Endodermal cell (in vitro differentiated cells): ENCODE results near the gene STIM1. TPM values are rescaled to one million over a fixed set of nuclear protein-coding genes. Genes with fewer than 3 reads are reported as not detected.

Source experiments
- DNase-seq: peaks from one replicate; pipeline ENCODE4 v3.0.0-alpha.2; 2017
- H3K27ac ChIP-seq: 2 replicates; pipeline ENCODE4 v1.5.1; 2013; ENCODE audit warnings: mild to moderate bottlenecking, low read depth, low read length, moderate library complexity
- H3K27me3 ChIP-seq: 2 replicates; pipeline ENCODE4 v1.6.1; 2013; ENCODE audit warnings: mild to moderate bottlenecking, low read length, moderate library complexity; ENCODE audit not compliant: insufficient read depth, control insufficient read depth, poor library complexity, severe bottlenecking
- H3K36me3 ChIP-seq: 2 replicates; pipeline ENCODE4 v1.7.0; 2013; ENCODE audit warnings: mild to moderate bottlenecking, low read length, moderate library complexity; ENCODE audit not compliant: control insufficient read depth, insufficient read depth
- H3K4me1 ChIP-seq: one replicate; pipeline ENCODE4 v1.7.0; 2013; ENCODE audit warnings: low read length; ENCODE audit not compliant: control insufficient read depth, insufficient read depth
- H3K4me3 ChIP-seq: 2 replicates; pipeline ENCODE4 v1.5.1; 2013; ENCODE audit warnings: mild to moderate bottlenecking, low read length, moderate library complexity
- H3K9ac ChIP-seq: 2 replicates; pipeline ENCODE4 v1.6.1; 2013; ENCODE audit warnings: mild to moderate bottlenecking, low read length, moderate library complexity; ENCODE audit not compliant: poor library complexity, severe bottlenecking; ENCODE audit errors: extremely low read depth
- H3K9me3 ChIP-seq: 2 replicates; pipeline ENCODE4 v1.6.1; 2013; ENCODE audit warnings: mild to moderate bottlenecking, low read length, moderate library complexity; ENCODE audit not compliant: control insufficient read depth
- H3K27ac Mint-ChIP-seq: 2 replicates; pipeline ENCODE4 v1.8.0; 2020; ENCODE audit warnings: mixed read lengths
- H3K27me3 Mint-ChIP-seq: 2 replicates; pipeline ENCODE4 v1.8.0; 2021; ENCODE audit warnings: mild to moderate bottlenecking, mixed read lengths; ENCODE audit not compliant: insufficient read depth
- H3K36me3 Mint-ChIP-seq: 2 replicates; pipeline ENCODE4 v1.8.0; 2020; ENCODE audit warnings: low read depth, mixed read lengths
- H3K4me1 Mint-ChIP-seq: 2 replicates; pipeline ENCODE4 v1.8.0; 2020; ENCODE audit warnings: mixed read lengths
- H3K4me3 Mint-ChIP-seq: 2 replicates; pipeline ENCODE4 v1.8.0; 2020; ENCODE audit warnings: mild to moderate bottlenecking, moderate library complexity, mixed read lengths
- H3K9me3 Mint-ChIP-seq: 2 replicates; pipeline ENCODE4 v1.8.0; 2020; ENCODE audit warnings: mild to moderate bottlenecking, mixed read lengths
- CTCF ChIP-seq: fragments of 200-600 bp; sonication (generic); conservative IDR thresholded peaks from 2 replicates; pipeline ENCODE4 v1.5.0; 2021; ENCODE audit warnings: antibody characterized with exemption, mild to moderate bottlenecking
- WGBS, 2 experiments: methylation state at CpG; one replicate each; pipeline versions ENCODE4 v1.1.5 to v1.1.7; 2013; ENCODE audit warnings: missing lambda C conversion rate in 2 of 2, mixed read lengths in 1 of 2; ENCODE audit not compliant: insufficient coverage in 1 of 2, insufficient read length in 1 of 2; 5-methylcytosine and 5-hydroxymethylcytosine counted together
- total RNA-seq, 2 donors: library from RNA; stranded (reverse); fragmentation: NEBNext Ultra II Directional in 1 of 2; extraction: Animal tissue kit (Norgen Biotek cat#: 25700) in 1 of 2; gene quantifications; 2 replicates in 1 of 2; 3 replicates in 1 of 2; pipeline ENCODE4 v1.2.1, GENCODE V29; 2021

STIM1 gene
- total RNA-seq, 2 donors from 2014 or later, result 20.9 to 27.9 TPM

GRCh38 chr11:4059424-4059823 lies 204.0 kb downstream of the STIM1 start:
- DNase-seq, result no peak
- H3K9me3 Mint-ChIP-seq, result no peaks in the 10 kb centered on the region
- Histone ChIP-seq H3K27ac (no peak overlapping the region), H3K4me1 (no peaks in the 10 kb centered on the region), H3K36me3 (peaks cover 6% of the 10 kb centered on the region), H3K9ac (no peak overlapping the region), H3K9me3 (no peaks in the 10 kb centered on the region), H3K27me3 (no peaks in the 10 kb centered on the region), H3K4me3 (no peak overlapping the region)
- WGBS, 2 experiments, result 83 to 88% methylated on average over 1 of the region's 1 CpG
- peaks cover 3% of the 10 kb centered on the region for H3K4me1 Mint-ChIP-seq
- H3K27ac Mint-ChIP-seq, result no peak overlapping the region
- H3K36me3 Mint-ChIP-seq, result peaks cover 4% of the 10 kb centered on the region
- H3K4me3 Mint-ChIP-seq, result no peak overlapping the region
- no peak for TF ChIP-seq CTCF
- H3K27me3 Mint-ChIP-seq, result no peaks in the 10 kb centered on the region

GRCh38 chr11:4060182-4060923 lies 204.9 kb downstream of the STIM1 start:
- Mint-ChIP-seq H3K27me3 (no peaks in the 10 kb centered on the region), H3K4me3 (no peak overlapping the region), H3K27ac (no peak overlapping the region), H3K9me3 (no peaks in the 10 kb centered on the region), H3K4me1 (peaks cover 5% of the 10 kb centered on the region), H3K36me3 (peaks cover 3% of the 10 kb centered on the region)
- H3K27ac ChIP-seq, result no peak overlapping the region
- no peaks in the 10 kb centered on the region for H3K9me3 ChIP-seq
- peaks cover 6% of the 10 kb centered on the region for H3K36me3 ChIP-seq
- no peak for DNase-seq
- WGBS, 2 experiments, result 90 to 94% methylated on average over 3 to 4 of the region's 4 CpGs
- TF ChIP-seq CTCF, result no peak
- no peak overlapping the region for H3K9ac ChIP-seq
- no peaks in the 10 kb centered on the region for H3K4me1 ChIP-seq
- no peaks in the 10 kb centered on the region for H3K27me3 ChIP-seq
- H3K4me3 ChIP-seq, result no peak overlapping the region

- DNase-seq, result no peak
- no peaks in the 10 kb centered on the region for H3K9me3 Mint-ChIP-seq
- peaks cover 2% of the 10 kb centered on the region for H3K36me3 Mint-ChIP-seq
- Histone ChIP-seq H3K9me3 (no peaks in the 10 kb centered on the region), H3K9ac (no peak overlapping the region), H3K27me3 (no peaks in the 10 kb centered on the region), H3K36me3 (peaks cover 6% of the 10 kb centered on the region), H3K4me3 (no peak overlapping the region), H3K4me1 (no peaks in the 10 kb centered on the region), H3K27ac (no peak overlapping the region)
- H3K27ac Mint-ChIP-seq, result no peak overlapping the region
- no peaks in the 10 kb centered on the region for H3K27me3 Mint-ChIP-seq
- TF ChIP-seq CTCF, result no peak
- peaks cover 12% of the 10 kb centered on the region for H3K4me1 Mint-ChIP-seq
- H3K4me3 Mint-ChIP-seq, result no peak overlapping the region
- 76 to 85% methylated on average over 1 of the region's 1 CpG for WGBS, 2 experiments
These were observed 206.2 kb downstream of the STIM1 start for GRCh38 chr11:4061700-4062099.
